GM20000 (cell line): ENCODE measurements around the gene BTBD6.
A peak's percentile ranks its signal among the peaks of the same experiment; 100 is the strongest.
"Not testable (repeated sequence)": the region's sequence is repeated elsewhere in the genome, so short reads cannot be mapped to it uniquely, and the experiment has no call there.

ENCODE experiments used
- DNase-seq: peaks from one replicate; pipeline ENCODE4 v3.0.0; 2012; ENCODE audit warnings: low spot score
- TF ChIP-seq, protein P1 (sequence below): IDR thresholded peaks from 2 replicates; pipeline ENCODE4 v1.5.1; 2012; ENCODE audit warnings: mild to moderate bottlenecking, control low read depth; ENCODE audit errors: extremely low read depth, missing control alignments

The BTBD6 gene

GRCh38 chr14:105292826-105293711 lies 44.7 kb downstream of the BTBD6 start:
- TF ChIP-seq, protein P1, sequence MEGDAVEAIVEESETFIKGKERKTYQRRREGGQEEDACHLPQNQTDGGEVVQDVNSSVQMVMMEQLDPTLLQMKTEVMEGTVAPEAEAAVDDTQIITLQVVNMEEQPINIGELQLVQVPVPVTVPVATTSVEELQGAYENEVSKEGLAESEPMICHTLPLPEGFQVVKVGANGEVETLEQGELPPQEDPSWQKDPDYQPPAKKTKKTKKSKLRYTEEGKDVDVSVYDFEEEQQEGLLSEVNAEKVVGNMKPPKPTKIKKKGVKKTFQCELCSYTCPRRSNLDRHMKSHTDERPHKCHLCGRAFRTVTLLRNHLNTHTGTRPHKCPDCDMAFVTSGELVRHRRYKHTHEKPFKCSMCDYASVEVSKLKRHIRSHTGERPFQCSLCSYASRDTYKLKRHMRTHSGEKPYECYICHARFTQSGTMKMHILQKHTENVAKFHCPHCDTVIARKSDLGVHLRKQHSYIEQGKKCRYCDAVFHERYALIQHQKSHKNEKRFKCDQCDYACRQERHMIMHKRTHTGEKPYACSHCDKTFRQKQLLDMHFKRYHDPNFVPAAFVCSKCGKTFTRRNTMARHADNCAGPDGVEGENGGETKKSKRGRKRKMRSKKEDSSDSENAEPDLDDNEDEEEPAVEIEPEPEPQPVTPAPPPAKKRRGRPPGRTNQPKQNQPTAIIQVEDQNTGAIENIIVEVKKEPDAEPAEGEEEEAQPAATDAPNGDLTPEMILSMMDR, result no peak
- DNase-seq, result no peak

DNA sequence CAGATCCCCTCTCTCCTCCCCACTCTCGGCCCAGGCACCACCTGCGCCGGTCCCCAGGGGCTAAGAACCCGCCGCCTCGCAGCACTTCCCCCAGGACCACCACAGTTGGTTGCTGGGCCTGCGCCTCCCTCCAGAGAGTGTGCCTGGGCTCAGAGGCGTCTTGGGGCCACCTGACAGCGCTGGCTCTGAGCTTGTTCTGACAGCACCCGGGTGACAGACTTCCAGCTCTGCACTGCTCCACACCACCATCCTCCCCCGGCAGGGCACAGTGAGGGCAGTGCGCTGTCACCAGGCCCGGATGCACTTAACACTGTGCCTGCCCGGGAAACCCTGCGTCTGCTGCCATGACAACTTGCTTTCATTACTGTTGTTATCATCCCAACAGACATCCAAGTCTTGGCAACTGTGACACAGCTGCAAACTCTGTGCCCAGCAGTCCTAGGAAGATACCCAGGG lies 45.8 kb downstream of the BTBD6 start:
- TF ChIP-seq, protein P1, result no peak
- DNase-seq, result no peak

DNA sequence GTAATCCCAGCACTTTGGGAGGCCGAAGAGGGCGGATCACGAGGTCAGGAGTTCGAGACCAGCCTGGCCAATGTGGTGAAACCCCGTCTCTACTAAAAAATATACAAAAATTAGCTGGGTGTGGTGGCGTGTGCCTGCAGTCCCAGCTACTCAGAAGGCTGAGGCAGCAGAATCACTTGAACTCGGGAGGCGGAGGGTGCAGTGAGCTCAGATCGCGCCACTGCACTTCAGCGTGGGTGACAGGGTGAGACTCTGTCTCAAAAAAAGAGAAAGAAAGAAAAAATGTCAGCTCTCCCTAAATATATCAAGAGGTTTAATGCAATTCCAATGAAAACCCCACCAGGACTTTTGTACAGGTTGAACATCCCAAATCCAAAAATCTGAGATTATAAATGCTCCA lies 49.0 kb downstream of the BTBD6 start:
- DNase-seq, result not testable (repeated sequence)

- TF ChIP-seq, protein P1, result no peak
- DNase-seq, result peak; percentile 35
Measured at GRCh38 chr14:105299654-105300541, 51.6 kb downstream of the BTBD6 start.
